Gastrocnemius medialis (tissue), 4 donors: ENCODE data around the gene ST7.

Source experiments
- CTCF ChIP-seq, 5 experiments: fragments of 450-650 bp in 3 of 5; fragments of 200-600 bp in 2 of 5; sonication (generic) in 2 of 5; IDR thresholded peaks in 4 of 5; conservative IDR thresholded peaks in 1 of 5; 1 replicate in 4 of 5; 2 replicates in 1 of 5; pipeline ENCODE4 v1.5.1; 2016 to 2019; ENCODE audit warnings: antibody characterized with exemption in 5 of 5, mild to moderate bottlenecking in 3 of 5, moderate library complexity in 3 of 5
- POLR2A ChIP-seq, 2 donors: fragments of 450-650 bp; IDR thresholded peaks; one replicate each; pipeline ENCODE4 v1.6.1; 2017; ENCODE audit warnings: antibody characterized with exemption in 2 of 2, mild to moderate bottlenecking in 2 of 2, moderate library complexity in 2 of 2

GRCh38 chr7:117114272-117114671 is 161.0 kb downstream of the ST7 start:
- TF ChIP-seq POLR2A (IDR thresholded peaks at IDR 0.05) (no peak), CTCF (IDR thresholded peaks at IDR 0.05 in 4 of 5, conservative IDR thresholded peaks at IDR 0.05 in 1 of 5) (no peak)
